Measurements from ENCODE around the gene BACH2.
"Not testable (repeated sequence)": the region's sequence is repeated elsewhere in the genome, so short reads cannot be mapped to it uniquely, and the experiment has no call there.

BACH2 gene

GRCh38 chr6:89890845-89891528 lies 405.7 kb downstream of the BACH2 start:
- WGBS = 7% methylated on average over 10 of the region's 11 CpGs

GRCh38 chr6:89888871-89889270 lies 407.8 kb downstream of the BACH2 start:
- H3K36me3 ChIP-seq (ENCODE audit: control insufficient read depth in 1 of 2, insufficient read depth in 2 of 2, low read depth in 1 of 2, low read length in 2 of 2) = no peaks in the 10 kb centered on the region
- H3K9me3 ChIP-seq (ENCODE audit: control insufficient read depth, low read length) = no peaks in the 10 kb centered on the region
- H3K23ac ChIP-seq (ENCODE audit: low read length in 2 of 2) = no peak overlapping the region
- H4K91ac ChIP-seq (ENCODE audit: low read length) = no peak overlapping the region
- no peak overlapping the region for H3K4me2 ChIP-seq (ENCODE audit: low read length, poor library complexity, severe bottlenecking)
- no peak overlapping the region for H4K8ac ChIP-seq (ENCODE audit: low read length)
- peak; percentile 6 for DNase-seq
- H3K4me1 ChIP-seq (ENCODE audit: control insufficient read depth, insufficient read depth, low read depth, low read length) = no peaks in the 10 kb centered on the region
- H3K4me3 ChIP-seq (ENCODE audit: insufficient read depth in 1 of 2, low read depth in 1 of 2, low read length in 2 of 2) = no peak overlapping the region
- no peak overlapping the region for H2BK12ac ChIP-seq (ENCODE audit: low read length in 2 of 2)
- H2AK5ac ChIP-seq (ENCODE audit: low read length, severe bottlenecking) = no peak overlapping the region
- H3K4ac ChIP-seq (ENCODE audit: low read depth in 1 of 2, low read length in 2 of 2) = no peak overlapping the region
- no peak overlapping the region for H2BK5ac ChIP-seq (ENCODE audit: low read depth, low read length, poor library complexity, severe bottlenecking)
- H3K18ac ChIP-seq (ENCODE audit: low read depth in 1 of 2, low read length in 2 of 2) = no peak overlapping the region
- no peak overlapping the region for H2AFZ ChIP-seq (ENCODE audit: low read depth, low read length)
- H2BK120ac ChIP-seq (ENCODE audit: low read depth, low read length) = no peak overlapping the region
- no peak overlapping the region for H3K9ac ChIP-seq (ENCODE audit: low read length)
- H3K14ac ChIP-seq (ENCODE audit: low read length in 2 of 2) = no peak overlapping the region
- H2BK15ac ChIP-seq (ENCODE audit: low read depth, poor library complexity, severe bottlenecking) = no peak overlapping the region
- no peak overlapping the region for H3K27ac ChIP-seq (ENCODE audit: low read length, poor library complexity, severe bottlenecking)
- 70% methylated on average over 2 of the region's 3 CpGs for WGBS
- H3K27me3 ChIP-seq (ENCODE audit: control insufficient read depth in 1 of 2, insufficient read depth in 1 of 2, low read length in 2 of 2) = peaks cover 7 to 50% of the 10 kb centered on the region in 2 experiments
- no peaks in the 10 kb centered on the region for H3K79me1 ChIP-seq (replicated peaks; ENCODE audit: low read length, poor library complexity, severe bottlenecking)

More at GRCh38 chr6:89890845-89891528, 405.7 kb downstream of the BACH2 start:
- not testable (repeated sequence) for H3K79me1 ChIP-seq (replicated peaks; ENCODE audit: low read length, poor library complexity, severe bottlenecking); H4K91ac ChIP-seq (ENCODE audit: low read length); H3K4me1 ChIP-seq (ENCODE audit: control insufficient read depth, insufficient read depth, low read depth, low read length); H3K4ac ChIP-seq (ENCODE audit: low read depth in 1 of 2, low read length in 2 of 2); H2AK5ac ChIP-seq (ENCODE audit: low read length, severe bottlenecking); H2BK12ac ChIP-seq (ENCODE audit: low read length in 2 of 2); H3K23ac ChIP-seq (ENCODE audit: low read length in 2 of 2); H3K18ac ChIP-seq (ENCODE audit: low read depth in 1 of 2, low read length in 2 of 2); H3K4me2 ChIP-seq (ENCODE audit: low read length, poor library complexity, severe bottlenecking); H3K9ac ChIP-seq (ENCODE audit: low read length); H3K14ac ChIP-seq (ENCODE audit: low read length in 2 of 2); H2BK5ac ChIP-seq (ENCODE audit: low read depth, low read length, poor library complexity, severe bottlenecking); H3K4me3 ChIP-seq (ENCODE audit: insufficient read depth in 1 of 2, low read depth in 1 of 2, low read length in 2 of 2); H2BK15ac ChIP-seq (ENCODE audit: low read depth, poor library complexity, severe bottlenecking); DNase-seq; H2AFZ ChIP-seq (ENCODE audit: low read depth, low read length); H3K27ac ChIP-seq (ENCODE audit: low read length, poor library complexity, severe bottlenecking); H3K9me3 ChIP-seq (ENCODE audit: control insufficient read depth, low read length); H3K36me3 ChIP-seq (ENCODE audit: control insufficient read depth in 1 of 2, insufficient read depth in 2 of 2, low read depth in 1 of 2, low read length in 2 of 2); H2BK120ac ChIP-seq (ENCODE audit: low read depth, low read length); H4K8ac ChIP-seq (ENCODE audit: low read length)
- H3K27me3 ChIP-seq (ENCODE audit: control insufficient read depth in 1 of 2, insufficient read depth in 1 of 2, low read length in 2 of 2) = peaks cover 7 to 50% of the 10 kb centered on the region in 2 experiments

GRCh38 chr6:89888138-89888514 lies 408.5 kb downstream of the BACH2 start:
- 82% methylated on average over 6 of the region's 7 CpGs for WGBS
- H4K91ac ChIP-seq (ENCODE audit: low read length) = no peak overlapping the region

GRCh38 chr6:89887452-89888137 lies 409.0 kb downstream of the BACH2 start:
- 86% methylated on average over 43 of the region's 43 CpGs for WGBS
- Histone ChIP-seq H3K14ac (ENCODE audit: low read length in 2 of 2) (peak overlapping the region in 1 of 2 experiments; percentile 7), H3K9me3 (ENCODE audit: control insufficient read depth, low read length) (no peaks in the 10 kb centered on the region), H2AFZ (ENCODE audit: low read depth, low read length) (no peak overlapping the region), H3K23ac (ENCODE audit: low read length in 2 of 2) (no peak overlapping the region), H3K9ac (ENCODE audit: low read length) (no peak overlapping the region), H3K27ac (ENCODE audit: low read length, poor library complexity, severe bottlenecking) (no peak overlapping the region), H3K27me3 (ENCODE audit: control insufficient read depth in 1 of 2, insufficient read depth in 1 of 2, low read length in 2 of 2) (peaks cover 7 to 43% of the 10 kb centered on the region in 2 experiments), H3K18ac (ENCODE audit: low read depth in 1 of 2, low read length in 2 of 2) (no peak overlapping the region), H3K4me3 (ENCODE audit: insufficient read depth in 1 of 2, low read depth in 1 of 2, low read length in 2 of 2) (peak overlapping the region; percentile 26 to 37), H3K36me3 (ENCODE audit: control insufficient read depth in 1 of 2, insufficient read depth in 2 of 2, low read depth in 1 of 2, low read length in 2 of 2) (no peaks in the 10 kb centered on the region), H4K91ac (ENCODE audit: low read length) (no peak overlapping the region), H2BK12ac (ENCODE audit: low read length in 2 of 2) (no peak overlapping the region), H3K79me1 (replicated peaks; ENCODE audit: low read length, poor library complexity, severe bottlenecking) (no peaks in the 10 kb centered on the region), H3K4ac (ENCODE audit: low read depth in 1 of 2, low read length in 2 of 2) (no peak overlapping the region), H2BK5ac (ENCODE audit: low read depth, low read length, poor library complexity, severe bottlenecking) (no peak overlapping the region), H3K4me2 (ENCODE audit: low read length, poor library complexity, severe bottlenecking) (no peak overlapping the region), H3K4me1 (ENCODE audit: control insufficient read depth, insufficient read depth, low read depth, low read length) (no peaks in the 10 kb centered on the region), H2AK5ac (ENCODE audit: low read length, severe bottlenecking) (no peak overlapping the region), H2BK120ac (ENCODE audit: low read depth, low read length) (no peak overlapping the region), H4K8ac (ENCODE audit: low read length) (no peak overlapping the region), H2BK15ac (ENCODE audit: low read depth, poor library complexity, severe bottlenecking) (no peak overlapping the region)
- no peak for DNase-seq

More at GRCh38 chr6:89888138-89888514, 408.5 kb downstream of the BACH2 start:
- DNase-seq = no peak
- H3K27ac ChIP-seq (ENCODE audit: low read length, poor library complexity, severe bottlenecking) = no peak overlapping the region
- H2BK15ac ChIP-seq (ENCODE audit: low read depth, poor library complexity, severe bottlenecking) = no peak overlapping the region
- no peak overlapping the region for H4K8ac ChIP-seq (ENCODE audit: low read length)
- no peak overlapping the region for H2BK12ac ChIP-seq (ENCODE audit: low read length in 2 of 2)
- H3K4me2 ChIP-seq (ENCODE audit: low read length, poor library complexity, severe bottlenecking) = no peak overlapping the region
- no peak overlapping the region for H3K9ac ChIP-seq (ENCODE audit: low read length)
- H3K4me1 ChIP-seq (ENCODE audit: control insufficient read depth, insufficient read depth, low read depth, low read length) = no peaks in the 10 kb centered on the region
- H2AK5ac ChIP-seq (ENCODE audit: low read length, severe bottlenecking) = no peak overlapping the region
- H3K18ac ChIP-seq (ENCODE audit: low read depth in 1 of 2, low read length in 2 of 2) = no peak overlapping the region
- H3K36me3 ChIP-seq (ENCODE audit: control insufficient read depth in 1 of 2, insufficient read depth in 2 of 2, low read depth in 1 of 2, low read length in 2 of 2) = no peaks in the 10 kb centered on the region
- H3K27me3 ChIP-seq (ENCODE audit: control insufficient read depth in 1 of 2, insufficient read depth in 1 of 2, low read length in 2 of 2) = peaks cover 7 to 43% of the 10 kb centered on the region in 2 experiments
- H2AFZ ChIP-seq (ENCODE audit: low read depth, low read length) = no peak overlapping the region
- H3K14ac ChIP-seq (ENCODE audit: low read length in 2 of 2) = no peak overlapping the region
- H3K79me1 ChIP-seq (replicated peaks; ENCODE audit: low read length, poor library complexity, severe bottlenecking) = no peaks in the 10 kb centered on the region
- H3K4ac ChIP-seq (ENCODE audit: low read depth in 1 of 2, low read length in 2 of 2) = no peak overlapping the region
- no peak overlapping the region for H2BK120ac ChIP-seq (ENCODE audit: low read depth, low read length)
- no peak overlapping the region for H2BK5ac ChIP-seq (ENCODE audit: low read depth, low read length, poor library complexity, severe bottlenecking)
- no peaks in the 10 kb centered on the region for H3K9me3 ChIP-seq (ENCODE audit: control insufficient read depth, low read length)
- H3K23ac ChIP-seq (ENCODE audit: low read length in 2 of 2) = no peak overlapping the region
- H3K4me3 ChIP-seq (ENCODE audit: insufficient read depth in 1 of 2, low read depth in 1 of 2, low read length in 2 of 2) = no peak overlapping the region
